GM18951 (cell line): ENCODE measurements around the gene GLIS1.

Experiments
- POLR2A ChIP-seq: IDR thresholded peaks from 4 replicates; pipeline ENCODE4 v1.6.1; 2011; ENCODE audit warnings: mild to moderate bottlenecking; ENCODE audit not compliant: insufficient read length, insufficient read depth; ENCODE audit errors: extremely low read depth
- in situ Hi-C: fragments of 300-500 bp; cut with MboI; formaldehyde crosslinking; loops from one replicate; pipeline ENCODE4 v1.12.0; 2022; ENCODE audit warnings: low sequenced_read_pairs, mixed read lengths, inconsistent platforms; ENCODE audit not compliant: unreplicated experiment

The GLIS1 gene

GRCh38 chr1:53508991-53509666 lies 229.8 kb downstream of the GLIS1 start:
- in situ Hi-C loops = no loop called here
- TF ChIP-seq POLR2A = no peak

DNA sequence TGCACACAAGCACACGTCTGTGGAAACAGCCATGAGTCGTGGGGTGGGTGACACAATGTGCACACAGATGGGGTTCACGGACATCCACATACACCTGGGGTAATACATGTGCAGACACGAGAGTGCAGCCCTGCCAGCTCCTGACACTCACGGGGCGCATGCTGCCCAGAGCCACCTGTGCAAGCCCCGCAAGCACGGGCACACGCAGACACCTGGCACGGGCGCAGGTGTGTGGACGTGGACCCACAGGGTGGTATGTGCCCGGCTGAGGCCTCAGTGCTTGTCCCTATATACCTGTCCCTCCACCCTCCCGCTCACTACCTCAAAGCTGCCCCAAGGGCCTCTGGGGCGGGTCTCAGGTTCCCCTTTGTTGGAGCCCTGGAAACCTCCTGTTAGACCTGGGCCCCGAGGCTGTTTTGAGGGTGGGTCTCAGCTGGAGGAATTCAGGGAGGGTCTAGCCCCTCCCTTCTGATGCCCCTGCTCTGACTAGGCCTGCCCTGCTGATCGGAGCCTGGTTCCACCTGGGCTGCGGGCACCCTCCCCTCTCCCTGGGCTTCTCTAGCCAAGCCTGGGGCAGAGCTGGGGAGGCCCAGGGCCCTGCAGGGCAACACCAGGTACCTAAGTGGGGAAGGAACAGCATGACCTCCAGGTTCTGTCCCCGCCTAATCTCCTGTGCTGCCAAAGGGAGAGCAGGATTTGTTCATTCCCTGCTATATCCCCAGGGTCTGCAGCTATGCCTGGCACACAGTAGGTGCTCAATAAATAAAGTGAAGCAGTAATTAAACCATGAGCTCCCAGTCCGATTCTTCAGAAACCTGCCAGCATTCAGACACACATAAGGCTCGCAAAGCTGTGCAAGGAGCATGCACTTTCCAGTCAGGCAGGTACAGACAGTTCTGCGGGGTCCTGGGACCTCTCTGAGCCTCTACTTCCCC lies 230.6 kb downstream of the GLIS1 start:
- TF ChIP-seq POLR2A = no peak
- in situ Hi-C loops = no loop called here

GRCh38 chr1:53507116-53507820 lies 231.7 kb downstream of the GLIS1 start:
- in situ Hi-C loops = no loop called here
- no peak for TF ChIP-seq POLR2A

- TF ChIP-seq POLR2A = no peak
- in situ Hi-C loops = no loop called here
Observed at GRCh38 chr1:53506355-53507050, 232.5 kb downstream of the GLIS1 start.

GRCh38 chr1:53505891-53506290 lies 233.1 kb downstream of the GLIS1 start:
- in situ Hi-C loops = no loop called here
- TF ChIP-seq POLR2A = no peak

GRCh38 chr1:53505401-53505800 lies 233.6 kb downstream of the GLIS1 start:
- TF ChIP-seq POLR2A = no peak
- in situ Hi-C loops = no loop called here

DNA sequence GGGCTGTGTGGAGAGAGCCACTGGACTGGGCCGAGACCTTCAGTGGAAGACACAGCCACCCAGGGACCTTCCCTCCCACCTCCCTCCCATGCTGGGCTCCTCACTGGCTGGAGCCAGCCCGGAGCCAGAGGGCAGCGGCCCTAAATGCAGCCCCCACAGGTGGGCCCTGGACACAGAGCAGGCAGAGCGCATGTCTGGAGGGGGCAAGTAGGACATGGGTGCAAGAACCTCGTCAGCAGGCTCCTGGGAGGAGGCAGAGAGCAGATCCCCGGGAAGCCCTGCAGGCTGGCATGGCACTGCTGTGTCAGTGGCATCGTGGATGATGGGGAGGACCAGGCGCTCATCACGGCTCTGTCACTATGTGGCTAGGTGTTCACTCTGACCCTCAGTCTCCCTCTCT lies 234.1 kb downstream of the GLIS1 start:
- in situ Hi-C loops = no loop called here
- TF ChIP-seq POLR2A = no peak

DNA sequence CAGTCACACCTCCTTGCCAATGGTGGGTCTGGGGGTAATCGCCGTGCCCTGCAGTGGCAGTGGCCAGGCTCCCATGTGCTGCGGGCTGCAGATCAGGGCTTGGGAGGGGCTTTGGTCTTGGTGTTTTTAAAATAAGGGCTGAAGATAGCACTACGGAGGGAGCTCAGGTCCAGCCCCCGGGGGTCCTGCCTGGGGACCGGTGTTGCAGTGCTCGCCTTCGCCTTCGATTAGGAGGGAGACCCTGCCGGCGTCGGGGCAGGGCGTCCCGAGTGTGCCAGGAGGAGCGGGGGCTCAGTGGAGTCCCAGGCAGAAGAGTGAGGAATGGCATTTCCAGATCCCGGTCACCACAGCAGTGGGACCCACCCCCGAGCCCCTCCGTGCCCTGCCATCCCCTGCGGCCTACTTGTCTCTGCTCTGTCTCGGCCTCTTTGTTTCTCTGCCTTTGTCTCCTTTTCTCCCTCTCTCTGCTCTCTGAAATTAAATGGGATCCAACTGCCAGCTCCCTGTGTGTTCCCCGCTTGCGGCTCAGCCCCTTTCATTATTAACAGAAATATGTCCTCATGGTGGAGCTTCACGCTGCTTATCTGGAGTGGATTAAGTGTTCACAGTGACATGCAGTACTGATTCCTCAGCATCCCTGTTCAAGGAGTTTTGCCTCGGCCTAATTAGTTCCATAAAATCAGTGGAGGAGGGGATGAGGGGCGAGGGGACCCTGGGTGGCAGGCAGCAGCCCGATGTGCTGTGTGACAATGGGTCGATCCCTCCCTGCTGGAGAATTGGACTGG lies 235.3 kb downstream of the GLIS1 start:
- in situ Hi-C loops = no loop called here
- TF ChIP-seq POLR2A = no peak

- in situ Hi-C loops = no loop called here
- no peak for TF ChIP-seq POLR2A
Observed at GRCh38 chr1:53502641-53503432, 236.1 kb downstream of the GLIS1 start.

DNA sequence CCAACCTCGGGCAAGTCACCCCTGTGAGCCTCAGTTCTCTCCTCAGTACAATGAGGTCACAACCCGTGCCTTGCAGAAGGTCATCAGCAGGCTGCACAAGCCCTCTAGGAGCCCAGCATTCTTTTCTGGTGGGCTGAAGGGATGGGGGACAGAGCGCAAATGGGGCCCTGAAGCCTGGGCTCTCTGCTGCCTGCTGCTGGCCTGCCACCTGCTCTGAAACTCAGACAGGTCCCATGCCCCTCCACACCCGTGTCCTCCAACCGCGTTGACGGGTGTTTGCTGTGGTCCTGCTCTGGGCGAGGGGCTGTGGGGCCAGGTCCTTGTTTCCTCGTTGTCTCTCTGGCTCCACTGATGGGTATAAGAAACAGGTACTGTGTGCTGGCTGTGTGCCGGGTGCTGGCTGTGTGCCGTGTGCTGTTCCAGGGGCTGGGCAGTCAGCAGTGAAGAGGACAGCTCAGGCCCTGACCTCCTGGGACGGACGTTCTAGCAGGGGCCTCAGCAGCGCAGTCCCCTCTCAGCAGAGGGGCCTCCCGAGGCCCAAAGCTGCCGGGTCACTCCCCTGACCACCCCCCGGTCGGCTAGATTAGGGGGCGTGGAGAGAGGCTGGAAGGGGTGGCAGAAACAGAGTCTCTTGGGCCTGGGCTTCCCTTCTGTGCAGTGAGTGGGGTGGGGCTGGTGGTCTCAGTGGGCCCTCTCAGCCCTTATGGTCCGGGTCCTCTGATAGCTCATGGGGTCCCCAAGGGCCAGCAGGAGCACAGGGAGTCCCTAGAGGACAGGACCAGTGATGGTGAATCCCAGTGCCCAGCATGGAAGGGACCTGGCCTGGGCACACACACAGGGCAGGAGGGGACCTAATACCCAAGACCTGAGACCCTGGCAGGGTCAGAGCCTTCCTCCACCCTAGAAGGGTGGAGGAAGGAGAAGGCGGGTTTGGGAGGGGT lies 237.6 kb downstream of the GLIS1 start:
- in situ Hi-C loops = no loop called here
- TF ChIP-seq POLR2A = no peak
